H54 (cell line): ENCODE results near the gene NR3C2.

Experiments
- DNase-seq: peaks from one replicate; pipeline ENCODE4 v3.0.0; 2011; ENCODE audit warnings: low spot score, mixed read lengths; ENCODE audit not compliant: insufficient read length
- FAIRE-seq: peaks from 3 replicates; lab custom pipeline; 2011; peaks lifted over from hg19 to GRCh38; lab: Jason Lieb, UNC
- POLR2A ChIP-seq: IDR thresholded peaks from 2 replicates; pipeline ENCODE4 v1.6.1; 2011; ENCODE audit warnings: low read depth, mild to moderate bottlenecking, low read length

Gene NR3C2

GRCh38 chr4:148296498-148296897 is 145.7 kb downstream of the NR3C2 start:
- no peak for DNase-seq
- no peak for FAIRE-seq
- TF ChIP-seq POLR2A = no peak

- FAIRE-seq = no peak
Observed at GRCh38 chr4:148295642-148296041, 146.6 kb downstream of the NR3C2 start.

GRCh38 chr4:148293571-148293970 is 148.6 kb downstream of the NR3C2 start:
- TF ChIP-seq POLR2A = no peak
- DNase-seq = no peak
- no peak for FAIRE-seq

More at GRCh38 chr4:148295642-148296041, 146.6 kb downstream of the NR3C2 start:
- DNase-seq = no peak
- no peak for TF ChIP-seq POLR2A

GRCh38 chr4:148292686-148293085 is 149.5 kb downstream of the NR3C2 start:
- FAIRE-seq (no peak), DNase-seq (no peak)
- TF ChIP-seq POLR2A = no peak

GRCh38 chr4:148289740-148290139 is 152.5 kb downstream of the NR3C2 start:
- FAIRE-seq = no peak
- no peak for DNase-seq
- no peak for TF ChIP-seq POLR2A

- no peak for TF ChIP-seq POLR2A
- DNase-seq (no peak), FAIRE-seq (no peak)
Observed at GRCh38 chr4:148288448-148288847, 153.8 kb downstream of the NR3C2 start.

GRCh38 chr4:148287111-148287510 is 155.1 kb downstream of the NR3C2 start:
- no peak for TF ChIP-seq POLR2A
- DNase-seq = no peak
- no peak for FAIRE-seq

GRCh38 chr4:148286012-148286411 is 156.2 kb downstream of the NR3C2 start:
- no peak for TF ChIP-seq POLR2A
- DNase-seq (no peak), FAIRE-seq (no peak)

- DNase-seq = no peak
- TF ChIP-seq POLR2A = no peak
- FAIRE-seq = no peak
Observed at GRCh38 chr4:148283665-148284064, 158.5 kb downstream of the NR3C2 start.

- FAIRE-seq (no peak), DNase-seq (no peak)
- TF ChIP-seq POLR2A = no peak
Observed at GRCh38 chr4:148278310-148278709, 163.9 kb downstream of the NR3C2 start.

- FAIRE-seq = no peak
Observed at GRCh38 chr4:148275266-148275665, 166.9 kb downstream of the NR3C2 start.

GRCh38 chr4:148273501-148273986 is 168.7 kb downstream of the NR3C2 start:
- DNase-seq (no peak), FAIRE-seq (no peak)
- TF ChIP-seq POLR2A = no peak

More at GRCh38 chr4:148275266-148275665, 166.9 kb downstream of the NR3C2 start:
- DNase-seq = no peak
- no peak for TF ChIP-seq POLR2A

- FAIRE-seq (no peak), DNase-seq (no peak)
- TF ChIP-seq POLR2A = no peak
Observed at GRCh38 chr4:148271166-148271565, 171.0 kb downstream of the NR3C2 start.

- no peak for TF ChIP-seq POLR2A
- peak; percentile 27 for FAIRE-seq
- peak; percentile 9 for DNase-seq
Observed at GRCh38 chr4:148270630-148271029, 171.6 kb downstream of the NR3C2 start.

- TF ChIP-seq POLR2A = no peak
- FAIRE-seq = no peak
- no peak for DNase-seq
Observed at GRCh38 chr4:148268835-148269234, 173.4 kb downstream of the NR3C2 start.

GRCh38 chr4:148266921-148267320 is 175.3 kb downstream of the NR3C2 start:
- FAIRE-seq (no peak), DNase-seq (no peak)
- no peak for TF ChIP-seq POLR2A

- no peak for TF ChIP-seq POLR2A
- no peak for DNase-seq
- no peak for FAIRE-seq
Observed at GRCh38 chr4:148266240-148266639, 176.0 kb downstream of the NR3C2 start.
